K562 (cell line): ENCODE measurements around the gene ZNF655. TPM values are rescaled to one million over a fixed set of nuclear protein-coding genes. Genes with fewer than 3 reads are reported as not detected.

ENCODE experiments used
- BCOR ChIP-seq: fragments of 450-650 bp; IDR thresholded peaks from 2 replicates; pipeline ENCODE4 v1.6.1; 2016
- CHD4 ChIP-seq: fragments of 200-600 bp; sonication (generic); IDR thresholded peaks from 3 replicates; pipeline ENCODE4 v1.6.1; 2012; ENCODE audit warnings: low read depth, mild to moderate bottlenecking, mixed read lengths, low read length, inconsistent platforms; ENCODE audit not compliant: insufficient read depth, insufficient replicate concordance, poor library complexity, severe bottlenecking
- ETV1 ChIP-seq: fragments of 450-650 bp; conservative IDR thresholded peaks from 2 replicates; pipeline ENCODE4 v1.6.1; 2016; ENCODE audit warnings: missing genetic modification characterization, control low read depth, low read depth, missing compliant biosample characterization
- KDM5B ChIP-seq: fragments of 200-600 bp; sonication (generic); IDR thresholded peaks from 2 replicates; pipeline ENCODE4 v1.6.1; 2012; ENCODE audit warnings: low read depth, mild to moderate bottlenecking, moderate library complexity, low read length, control low read depth, inconsistent platforms; ENCODE audit not compliant: insufficient replicate concordance
- MAZ ChIP-seq, 2 experiments: fragments of 450-650 bp in 1 of 2; sonication (generic) in 1 of 2; formaldehyde crosslinking; IDR thresholded peaks in 1 of 2; conservative IDR thresholded peaks in 1 of 2; 2 replicates each; pipeline versions ENCODE4 v1.4.0 to v1.5.0; 2020; ENCODE audit warnings: mild to moderate bottlenecking in 1 of 2, missing genetic modification reagents in 1 of 2
- MED1 ChIP-seq: sonication (generic); formaldehyde crosslinking; IDR thresholded peaks from 2 replicates; pipeline ENCODE4 v1.8.1; 2023; ENCODE audit warnings: missing genetic modification reagents, borderline replicate concordance
- NR2C1 ChIP-seq, 2 experiments: fragments of 450-650 bp; IDR thresholded peaks; 2 replicates each; pipeline ENCODE4 v1.6.1; 2017; ENCODE audit warnings: mild to moderate bottlenecking in 2 of 2, antibody characterized with exemption in 1 of 2, inconsistent platforms in 1 of 2, missing compliant biosample characterization in 1 of 2, missing genetic modification characterization in 1 of 2
- PPARD ChIP-seq: fragments of 250-450 bp; sonication (Bioruptor Pico); IDR thresholded peaks from 2 replicates; pipeline ENCODE4 v1.8.0; 2022; ENCODE audit warnings: inconsistent platforms, mild to moderate bottlenecking, moderate library complexity
- YY1 ChIP-seq, 3 experiments: IDR thresholded peaks; 2 replicates each; pipeline ENCODE4 v1.6.1; 2011; ENCODE audit warnings: low read length in 2 of 3, mild to moderate bottlenecking in 2 of 3, moderate library complexity in 2 of 3, borderline replicate concordance in 1 of 3, control low read depth in 1 of 3, low read depth in 1 of 3; ENCODE audit not compliant: insufficient read depth in 3 of 3, insufficient replicate concordance in 2 of 3, control insufficient read depth in 1 of 3, insufficient read length in 1 of 3; ENCODE audit errors: extremely low read depth in 1 of 3
- ZC3H4 ChIP-seq: sonication (generic); formaldehyde crosslinking; IDR thresholded peaks from 2 replicates; pipeline ENCODE4 v1.9.0; 2021; ENCODE audit warnings: missing genetic modification reagents, borderline replicate concordance
- ZNF311 ChIP-seq: fragments of 250-450 bp; sonication (Bioruptor Pico); IDR thresholded peaks from 2 replicates; pipeline ENCODE4 v1.4.0; 2020; ENCODE audit warnings: mild to moderate bottlenecking, moderate library complexity
- polyA plus RNA-seq, 8 experiments: library from polyadenylated mRNA; depleted of rRNA in 4 of 8; stranded (reverse) in 5 of 8; unstranded in 3 of 8; fragments of >200 nt; fragmentation: Nextera tagmentation in 2 of 8; fragmentation: Illumina TruSeq in 1 of 8; extraction: Ambion mirVana in 2 of 8; extraction: Trizol in 1 of 8; gene quantifications; 2 replicates each; pipeline versions ENCODE4 v1.2.1 to v1.2.3, GENCODE V29; 2011 to 2014; ENCODE audit warnings: inconsistent platforms in 1 of 8, missing spikeins in 1 of 8
- total RNA-seq, 7 experiments: library from RNA; depleted of rRNA in 6 of 7; stranded (reverse); fragments of >200 nt in 6 of 7; fragmentation: Illumina TruSeq in 2 of 7; extraction: Trizol in 2 of 7; gene quantifications; 2 replicates each; pipeline versions ENCODE4 v1.2.1 to v1.2.3, GENCODE V29; 2011 to 2021; ENCODE audit warnings: low replicate concordance in 1 of 7
- TF ChIP-seq, protein P1 (sequence below): sonication (generic); formaldehyde crosslinking; IDR thresholded peaks from 2 replicates; pipeline ENCODE4 v1.8.0; 2023; ENCODE audit warnings: missing genetic modification reagents, mild to moderate bottlenecking, borderline replicate concordance
- TF ChIP-seq, protein P2 (sequence below): fragments of 250-450 bp; sonication (Bioruptor Pico); IDR thresholded peaks from 2 replicates; pipeline ENCODE4 v1.8.0; 2022; ENCODE audit warnings: inconsistent platforms
- TF ChIP-seq, protein P3 (sequence below), 2 experiments: fragments of 450-650 bp in 1 of 2; sonication (generic) in 1 of 2; formaldehyde crosslinking; conservative IDR thresholded peaks; 2 replicates each; pipeline versions ENCODE4 v1.4.0 to v1.8.1; 2020 to 2022; ENCODE audit warnings: mild to moderate bottlenecking in 1 of 2, missing genetic modification reagents in 1 of 2

The ZNF655 gene
- total and polyA plus RNA-seq, 9 of the 15 experiments (the other 6 are each of a cell fraction or from before 2014, with no cell fraction given): 25.7 to 130 (median 95.2) TPM

DNA sequence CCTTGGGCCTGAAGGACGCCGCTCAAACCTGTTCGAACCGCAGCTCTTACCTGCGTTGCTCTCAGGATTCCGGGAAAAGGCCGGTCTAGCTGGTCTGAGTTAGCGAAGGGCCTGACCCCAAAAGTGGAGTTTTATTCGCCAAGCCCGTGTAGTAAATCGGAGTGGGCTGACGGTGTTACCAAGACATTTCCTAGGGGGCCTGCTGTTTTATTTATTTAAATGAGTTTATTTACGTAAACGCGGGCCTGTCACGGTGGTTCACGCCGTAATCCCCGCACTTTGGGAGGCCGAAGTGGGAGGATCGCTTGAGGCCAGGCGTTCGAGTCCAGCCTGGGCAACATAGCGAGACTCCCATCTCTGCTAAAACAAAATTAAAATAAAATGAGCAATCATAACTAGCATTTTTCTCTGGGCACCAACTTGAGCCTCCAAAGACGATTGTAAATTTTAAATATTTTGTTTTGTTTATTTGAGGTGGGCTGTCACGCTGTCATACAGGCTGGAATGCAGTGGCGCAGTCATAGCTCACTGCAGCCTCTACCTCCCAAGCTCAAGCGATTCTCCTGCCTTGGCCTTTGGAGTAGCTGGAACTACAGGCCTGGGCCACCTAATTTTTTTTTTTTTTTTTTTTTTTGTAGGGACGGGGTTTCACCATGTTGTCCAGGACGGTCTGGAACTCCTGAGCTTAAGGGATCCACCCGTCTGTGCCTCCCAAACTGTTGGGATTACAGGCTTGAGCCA lies 903 bp downstream of the ZNF655 start (continued):
- TF ChIP-seq, protein P1, sequence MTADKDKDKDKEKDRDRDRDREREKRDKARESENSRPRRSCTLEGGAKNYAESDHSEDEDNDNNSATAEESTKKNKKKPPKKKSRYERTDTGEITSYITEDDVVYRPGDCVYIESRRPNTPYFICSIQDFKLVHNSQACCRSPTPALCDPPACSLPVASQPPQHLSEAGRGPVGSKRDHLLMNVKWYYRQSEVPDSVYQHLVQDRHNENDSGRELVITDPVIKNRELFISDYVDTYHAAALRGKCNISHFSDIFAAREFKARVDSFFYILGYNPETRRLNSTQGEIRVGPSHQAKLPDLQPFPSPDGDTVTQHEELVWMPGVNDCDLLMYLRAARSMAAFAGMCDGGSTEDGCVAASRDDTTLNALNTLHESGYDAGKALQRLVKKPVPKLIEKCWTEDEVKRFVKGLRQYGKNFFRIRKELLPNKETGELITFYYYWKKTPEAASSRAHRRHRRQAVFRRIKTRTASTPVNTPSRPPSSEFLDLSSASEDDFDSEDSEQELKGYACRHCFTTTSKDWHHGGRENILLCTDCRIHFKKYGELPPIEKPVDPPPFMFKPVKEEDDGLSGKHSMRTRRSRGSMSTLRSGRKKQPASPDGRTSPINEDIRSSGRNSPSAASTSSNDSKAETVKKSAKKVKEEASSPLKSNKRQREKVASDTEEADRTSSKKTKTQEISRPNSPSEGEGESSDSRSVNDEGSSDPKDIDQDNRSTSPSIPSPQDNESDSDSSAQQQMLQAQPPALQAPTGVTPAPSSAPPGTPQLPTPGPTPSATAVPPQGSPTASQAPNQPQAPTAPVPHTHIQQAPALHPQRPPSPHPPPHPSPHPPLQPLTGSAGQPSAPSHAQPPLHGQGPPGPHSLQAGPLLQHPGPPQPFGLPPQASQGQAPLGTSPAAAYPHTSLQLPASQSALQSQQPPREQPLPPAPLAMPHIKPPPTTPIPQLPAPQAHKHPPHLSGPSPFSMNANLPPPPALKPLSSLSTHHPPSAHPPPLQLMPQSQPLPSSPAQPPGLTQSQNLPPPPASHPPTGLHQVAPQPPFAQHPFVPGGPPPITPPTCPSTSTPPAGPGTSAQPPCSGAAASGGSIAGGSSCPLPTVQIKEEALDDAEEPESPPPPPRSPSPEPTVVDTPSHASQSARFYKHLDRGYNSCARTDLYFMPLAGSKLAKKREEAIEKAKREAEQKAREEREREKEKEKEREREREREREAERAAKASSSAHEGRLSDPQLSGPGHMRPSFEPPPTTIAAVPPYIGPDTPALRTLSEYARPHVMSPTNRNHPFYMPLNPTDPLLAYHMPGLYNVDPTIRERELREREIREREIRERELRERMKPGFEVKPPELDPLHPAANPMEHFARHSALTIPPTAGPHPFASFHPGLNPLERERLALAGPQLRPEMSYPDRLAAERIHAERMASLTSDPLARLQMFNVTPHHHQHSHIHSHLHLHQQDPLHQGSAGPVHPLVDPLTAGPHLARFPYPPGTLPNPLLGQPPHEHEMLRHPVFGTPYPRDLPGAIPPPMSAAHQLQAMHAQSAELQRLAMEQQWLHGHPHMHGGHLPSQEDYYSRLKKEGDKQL (CRISPR knock-in tag): no peak
- TF ChIP-seq, protein P2, sequence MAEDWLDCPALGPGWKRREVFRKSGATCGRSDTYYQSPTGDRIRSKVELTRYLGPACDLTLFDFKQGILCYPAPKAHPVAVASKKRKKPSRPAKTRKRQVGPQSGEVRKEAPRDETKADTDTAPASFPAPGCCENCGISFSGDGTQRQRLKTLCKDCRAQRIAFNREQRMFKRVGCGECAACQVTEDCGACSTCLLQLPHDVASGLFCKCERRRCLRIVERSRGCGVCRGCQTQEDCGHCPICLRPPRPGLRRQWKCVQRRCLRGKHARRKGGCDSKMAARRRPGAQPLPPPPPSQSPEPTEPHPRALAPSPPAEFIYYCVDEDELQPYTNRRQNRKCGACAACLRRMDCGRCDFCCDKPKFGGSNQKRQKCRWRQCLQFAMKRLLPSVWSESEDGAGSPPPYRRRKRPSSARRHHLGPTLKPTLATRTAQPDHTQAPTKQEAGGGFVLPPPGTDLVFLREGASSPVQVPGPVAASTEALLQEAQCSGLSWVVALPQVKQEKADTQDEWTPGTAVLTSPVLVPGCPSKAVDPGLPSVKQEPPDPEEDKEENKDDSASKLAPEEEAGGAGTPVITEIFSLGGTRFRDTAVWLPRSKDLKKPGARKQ (CRISPR knock-in tag): no peak
- TF ChIP-seq YY1 (IDR thresholded peaks at IDR 0.05; ENCODE audit: borderline replicate concordance in 1 of 3, control insufficient read depth in 1 of 3, extremely low read depth in 1 of 3, insufficient read depth in 3 of 3, insufficient read length in 1 of 3, insufficient replicate concordance in 2 of 3, low read depth in 1 of 3, low read length in 2 of 3) (no peak), NR2C1 (IDR thresholded peaks at IDR 0.05) (no peak), NR2C1 (tag; IDR thresholded peaks at IDR 0.05) (no peak), BCOR (peak; percentile 66), ETV1 (tag) (no peak), CHD4 (peak; percentile 67), PPARD (CRISPR knock-in tag) (no peak), MED1 (CRISPR knock-in tag) (no peak), ZC3H4 (CRISPR knock-in tag) (no peak), KDM5B (no peak), ZNF311 (no peak), MAZ (CRISPR knock-in tag; conservative IDR thresholded peaks at IDR 0.05 in 1 of 2, IDR thresholded peaks at IDR 0.05 in 1 of 2) (no peak)
- TF ChIP-seq, protein P3, sequence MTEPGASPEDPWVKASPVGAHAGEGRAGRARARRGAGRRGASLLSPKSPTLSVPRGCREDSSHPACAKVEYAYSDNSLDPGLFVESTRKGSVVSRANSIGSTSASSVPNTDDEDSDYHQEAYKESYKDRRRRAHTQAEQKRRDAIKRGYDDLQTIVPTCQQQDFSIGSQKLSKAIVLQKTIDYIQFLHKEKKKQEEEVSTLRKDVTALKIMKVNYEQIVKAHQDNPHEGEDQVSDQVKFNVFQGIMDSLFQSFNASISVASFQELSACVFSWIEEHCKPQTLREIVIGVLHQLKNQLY (CRISPR knock-in tag; conservative IDR thresholded peaks at IDR 0.05): no peak
